Activated CD8-positive, alpha-beta T cell treated with anti-CD3 and anti-CD28 coated beads, Interleukin-2, amount 10 ng/mL, durations not matched to agents 7 days and 5 days (primary cell): ENCODE data around the gene KCNMA1. TPM values are rescaled to one million over a fixed set of nuclear protein-coding genes. Genes with fewer than 3 reads are reported as not detected.

Experiments used
- ATAC-seq: fragments of 150-1000 bp; cut with Tn5 transposase; one replicate; pipeline ENCODE4 v1.10.0; 2021; ENCODE audit warnings: moderate library complexity
- CTCF ChIA-PET: fragments of 350-600 bp; sonication (Branson Sonifier 250); formaldehyde crosslinking; loops from one replicate; lab custom pipeline; 2021; ENCODE audit warnings: antibody characterized with exemption; lab: Charles Lee
- POLR2A ChIA-PET: fragments of 350-600 bp; sonication (Branson Sonifier 250); formaldehyde crosslinking; loops from one replicate; lab custom pipeline; 2021; ENCODE audit warnings: antibody characterized with exemption; lab: Charles Lee
- DNase-seq: peaks from one replicate; pipeline ENCODE4 v3.0.0-alpha.2; 2020
- H3K27ac Mint-ChIP-seq: one replicate; pipeline ENCODE4 v1.8.0; 2021; ENCODE audit warnings: mild to moderate bottlenecking, mixed read lengths
- H3K27me3 Mint-ChIP-seq: one replicate; pipeline ENCODE4 v1.8.0; 2021; ENCODE audit warnings: low read depth, mixed read lengths
- H3K36me3 Mint-ChIP-seq: one replicate; pipeline ENCODE4 v1.8.0; 2021; ENCODE audit warnings: low read depth, mixed read lengths
- H3K4me1 Mint-ChIP-seq: one replicate; pipeline ENCODE4 v1.8.0; 2021; ENCODE audit warnings: low read depth, mixed read lengths
- H3K4me3 Mint-ChIP-seq: one replicate; pipeline ENCODE4 v1.8.0; 2021; ENCODE audit warnings: mild to moderate bottlenecking, mixed read lengths
- H3K9me3 Mint-ChIP-seq: one replicate; pipeline ENCODE4 v1.8.0; 2022; ENCODE audit warnings: mixed read lengths; ENCODE audit not compliant: insufficient read depth
- total RNA-seq, 2 experiments: library from RNA; stranded (reverse); gene quantifications; one replicate each; pipeline ENCODE4 v1.2.3, GENCODE V29; 2021

Gene KCNMA1
- total RNA-seq, 2 experiments from 2014 or later: 0.16 TPM

DNA sequence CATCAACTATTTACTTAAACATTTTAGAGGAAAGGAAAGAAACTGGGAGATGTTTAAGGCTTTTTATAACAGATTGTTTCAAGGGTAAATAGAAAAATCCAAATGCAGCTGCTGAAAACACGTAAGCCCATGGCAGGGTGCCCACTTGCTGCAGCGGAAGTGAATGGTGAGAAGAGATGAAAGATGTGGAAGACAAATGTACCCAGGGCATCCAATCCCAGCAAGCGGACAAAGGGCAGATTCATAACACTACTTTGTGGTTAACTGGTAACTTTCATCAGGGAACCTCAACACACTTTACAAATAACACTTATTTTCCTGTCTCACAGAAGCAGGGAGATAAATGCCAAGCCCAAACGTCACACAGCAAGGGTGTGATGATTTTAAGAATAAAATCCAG, 358.4 kb downstream of the KCNMA1 start:
- peak; percentile 40 for DNase-seq
- Mint-ChIP-seq H3K36me3 (no peaks in the 10 kb centered on the region), H3K4me1 (peaks cover 25% of the 10 kb centered on the region), H3K4me3 (no peak overlapping the region), H3K27me3 (peaks cover 41% of the 10 kb centered on the region), H3K9me3 (peaks cover 10% of the 10 kb centered on the region), H3K27ac (no peak overlapping the region)
- ATAC-seq: peak; percentile 51
- ChIA-PET CTCF (no interaction called here), POLR2A (no interaction called here)

DNA sequence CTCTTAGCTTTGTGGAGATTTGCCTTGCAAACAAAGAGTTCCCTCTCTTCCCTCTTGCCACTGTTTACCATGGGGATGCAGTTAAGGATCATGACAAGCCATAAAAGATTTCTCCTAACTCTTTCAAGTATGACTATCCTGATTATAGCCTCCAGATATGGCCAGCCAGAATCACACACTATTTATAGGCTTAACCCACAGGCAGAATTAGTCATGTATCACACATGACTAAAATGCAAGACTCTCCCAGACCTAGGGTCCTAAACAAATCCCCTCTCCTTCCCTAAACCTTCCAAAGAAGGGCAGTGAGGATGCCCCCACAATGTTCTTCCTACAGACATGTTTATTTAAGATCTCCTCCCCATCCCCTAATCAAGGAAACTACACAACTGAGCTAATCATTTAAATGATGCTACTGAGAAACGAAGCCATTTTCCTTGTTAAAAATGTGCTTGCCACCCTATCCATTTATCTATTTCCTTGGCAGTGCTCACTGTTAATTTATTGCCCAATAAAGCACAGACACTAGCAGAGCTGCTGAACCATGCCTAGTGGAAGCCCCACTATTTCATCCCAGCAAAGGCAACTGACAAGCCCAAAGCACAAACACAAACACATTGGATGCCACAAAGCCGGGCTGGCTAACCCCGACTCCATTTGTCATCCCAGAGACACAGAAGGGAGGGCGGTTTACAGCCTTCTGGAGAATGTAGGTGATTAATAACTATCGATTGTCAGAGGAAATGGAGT, 363.4 kb downstream of the KCNMA1 start:
- H3K9me3 Mint-ChIP-seq: peaks cover 5% of the 10 kb centered on the region
- H3K4me1 Mint-ChIP-seq: peaks cover 11% of the 10 kb centered on the region
- no peak overlapping the region for H3K27ac Mint-ChIP-seq
- POLR2A ChIA-PET: no interaction called here
- peaks cover 32% of the 10 kb centered on the region for H3K27me3 Mint-ChIP-seq
- DNase-seq: no peak
- H3K4me3 Mint-ChIP-seq: no peak overlapping the region
- no peaks in the 10 kb centered on the region for H3K36me3 Mint-ChIP-seq
- CTCF ChIA-PET: no interaction called here
- no peak for ATAC-seq

DNA sequence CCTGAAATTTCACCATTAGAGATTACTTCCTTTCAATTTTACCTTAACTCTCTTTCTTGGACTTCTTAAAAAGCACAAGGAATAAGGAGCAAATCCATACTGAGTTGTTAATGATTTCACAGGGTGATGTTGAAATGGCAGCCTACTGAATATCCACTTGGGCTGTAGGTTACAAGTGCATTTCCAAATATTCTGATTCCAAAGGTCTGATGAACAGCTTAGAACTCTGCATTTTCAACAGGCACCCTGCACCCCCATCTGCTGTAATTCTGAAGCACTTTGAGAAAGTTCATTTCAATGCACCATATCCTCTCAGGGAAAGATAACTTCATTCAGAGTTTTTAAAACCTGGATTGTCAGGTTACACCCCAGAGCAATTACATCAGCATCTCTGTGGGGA, 368.4 kb downstream of the KCNMA1 start:
- H3K27ac Mint-ChIP-seq: no peak overlapping the region
- POLR2A ChIA-PET: interaction anchor here (0.6 kb wide), 1 partner anchor 746 kb away, joined by 3 read pairs; no protein-coding TSS in a partner anchor
- ATAC-seq (no peak), DNase-seq (no peak)
- no peaks in the 10 kb centered on the region for H3K36me3 Mint-ChIP-seq
- H3K4me3 Mint-ChIP-seq: no peak overlapping the region
- H3K27me3 Mint-ChIP-seq: peaks cover 30% of the 10 kb centered on the region
- peaks cover 14% of the 10 kb centered on the region for H3K4me1 Mint-ChIP-seq
- no peaks in the 10 kb centered on the region for H3K9me3 Mint-ChIP-seq
- CTCF ChIA-PET: no interaction called here

DNA sequence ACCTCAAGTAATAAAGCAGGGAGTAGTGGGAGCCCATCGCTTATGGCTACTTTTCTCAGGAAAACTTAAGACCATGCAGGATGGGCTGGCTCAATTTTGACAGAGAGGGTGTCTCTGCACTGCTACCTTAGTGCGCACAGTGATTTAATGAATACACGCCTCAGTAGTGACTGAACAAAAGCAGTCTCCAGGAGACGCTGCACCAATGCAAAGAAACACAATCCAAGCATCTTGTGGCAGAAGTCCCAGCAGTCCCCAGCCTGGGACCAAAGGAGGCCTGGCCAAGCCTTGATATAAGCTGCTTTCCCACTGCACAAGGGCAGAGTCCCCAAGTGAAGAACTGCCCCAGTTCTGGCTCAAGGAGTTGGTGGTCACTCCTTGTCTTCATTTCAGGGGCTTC, 368.9 kb downstream of the KCNMA1 start:
- CTCF ChIA-PET: no interaction called here
- Mint-ChIP-seq H3K36me3 (no peaks in the 10 kb centered on the region), H3K27me3 (peaks cover 25% of the 10 kb centered on the region), H3K9me3 (no peaks in the 10 kb centered on the region), H3K4me3 (no peak overlapping the region), H3K4me1 (peaks cover 18% of the 10 kb centered on the region), H3K27ac (no peak overlapping the region)
- ATAC-seq: no peak
- DNase-seq: no peak
- POLR2A ChIA-PET: no interaction called here

DNA sequence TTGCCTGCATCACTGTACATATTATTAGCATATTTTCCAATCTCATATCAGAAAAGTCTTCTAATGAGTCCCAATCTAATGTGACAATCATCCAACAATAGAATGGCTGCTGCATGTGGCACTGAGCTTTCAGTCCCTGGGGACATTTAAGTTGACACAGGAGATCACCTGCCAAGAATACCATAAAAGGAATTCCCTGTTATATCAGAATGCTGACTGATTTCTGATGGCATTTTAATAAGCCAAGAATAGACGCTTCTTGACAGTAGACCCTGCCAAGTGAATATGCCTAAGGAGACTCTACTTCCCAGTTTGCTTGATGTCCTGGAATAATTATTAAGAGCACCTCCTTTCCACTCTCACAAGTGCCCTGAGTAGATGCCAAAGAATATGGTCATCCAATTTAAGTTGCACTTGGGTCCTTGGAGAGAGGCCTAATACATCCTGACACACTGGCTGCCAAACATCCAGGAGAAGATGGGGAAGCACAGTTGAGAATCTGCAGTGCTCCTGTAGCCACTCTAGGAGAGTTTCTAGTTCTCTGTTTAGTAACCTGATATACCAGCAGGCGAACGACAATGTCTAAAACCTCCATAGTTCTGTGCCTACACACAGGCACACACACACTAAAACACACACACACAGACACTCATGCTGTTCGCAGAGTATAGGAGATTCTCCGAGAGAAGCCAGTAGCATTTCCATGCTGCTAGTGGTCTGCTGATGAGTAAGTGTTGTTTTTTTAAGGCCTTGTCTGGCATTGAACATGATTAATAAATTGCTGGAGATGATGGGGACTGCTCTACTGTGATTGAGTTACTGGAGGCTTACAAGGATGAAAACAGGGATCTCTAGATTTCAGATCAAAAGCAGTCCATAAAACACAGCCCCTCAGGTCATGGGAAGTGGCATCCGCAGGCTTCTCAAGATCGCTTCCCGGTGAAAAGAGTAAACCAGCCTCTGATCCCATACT, 369.6 kb downstream of the KCNMA1 start:
- DNase-seq (no peak), ATAC-seq (no peak)
- ChIA-PET POLR2A (no interaction called here), CTCF (no interaction called here)
- no peaks in the 10 kb centered on the region for H3K9me3 Mint-ChIP-seq
- no peaks in the 10 kb centered on the region for H3K36me3 Mint-ChIP-seq
- H3K4me3 Mint-ChIP-seq: no peak overlapping the region
- no peak overlapping the region for H3K27ac Mint-ChIP-seq
- peaks cover 26% of the 10 kb centered on the region for H3K4me1 Mint-ChIP-seq
- peaks cover 23% of the 10 kb centered on the region for H3K27me3 Mint-ChIP-seq

DNA sequence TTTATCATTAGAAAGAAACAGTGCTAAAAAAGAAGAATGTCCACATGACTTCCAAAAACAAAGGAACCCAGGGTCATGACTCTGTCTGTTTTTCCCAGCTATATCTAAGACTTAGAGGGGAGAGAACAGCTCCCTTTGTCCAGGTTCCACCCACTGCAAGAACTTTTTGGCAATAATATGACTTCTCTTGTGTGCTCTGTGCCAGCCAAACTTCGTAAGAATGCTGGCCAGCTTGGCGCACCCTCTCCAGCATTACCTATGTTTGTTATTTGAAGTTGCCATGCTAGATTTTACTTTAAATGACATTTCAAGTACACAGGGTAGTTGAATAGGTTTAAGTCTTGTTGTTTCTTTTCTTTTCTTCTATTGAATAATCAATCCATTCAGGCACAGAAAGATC, 371.4 kb downstream of the KCNMA1 start:
- no peak overlapping the region for H3K27ac Mint-ChIP-seq
- POLR2A ChIA-PET: no interaction called here

DNA sequence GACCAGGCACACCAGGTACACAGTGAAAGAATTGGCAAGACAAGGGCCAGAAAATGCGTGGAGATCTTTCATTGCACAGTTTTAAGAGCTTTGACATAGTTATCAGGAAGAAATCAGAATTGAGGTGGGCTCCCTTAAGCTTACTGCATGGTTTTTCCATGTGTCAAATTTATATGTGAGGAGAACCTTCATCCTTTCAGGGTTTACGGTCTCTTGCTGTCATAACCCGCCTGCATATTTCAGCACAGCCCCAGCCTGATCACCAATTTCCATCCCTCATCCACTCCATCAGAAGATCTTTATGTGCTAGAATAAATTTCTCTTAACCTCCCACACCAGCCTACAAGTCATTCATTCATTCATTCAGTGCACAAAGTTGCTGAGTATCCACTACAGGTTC, 373.1 kb downstream of the KCNMA1 start:
- Mint-ChIP-seq H3K27ac (peak overlapping the region; percentile 86), H3K4me1 (peaks cover 38% of the 10 kb centered on the region), H3K4me3 (peak overlapping the region; percentile 46), H3K36me3 (peaks cover 6% of the 10 kb centered on the region), H3K9me3 (peaks cover 3% of the 10 kb centered on the region), H3K27me3 (peaks cover 33% of the 10 kb centered on the region)
- CTCF ChIA-PET: interaction anchor here (0.7 to 1.2 kb wide), 5 partner anchors 8 to 90 kb away, joined by 3 to 5 read pairs (median 3); no protein-coding TSS in a partner anchor
- DNase-seq (no peak), ATAC-seq (peak; percentile 53)
- POLR2A ChIA-PET: interaction anchor here (0.8 kb wide), 1 partner anchor 12 kb away, joined by 3 read pairs; no protein-coding TSS in a partner anchor

More for the DNA sequence above, 371.4 kb downstream of the KCNMA1 start:
- Mint-ChIP-seq H3K36me3 (peaks cover 6% of the 10 kb centered on the region), H3K9me3 (peaks cover 3% of the 10 kb centered on the region), H3K4me1 (peaks cover 35% of the 10 kb centered on the region), H3K4me3 (no peak overlapping the region), H3K27me3 (peaks cover 22% of the 10 kb centered on the region)
- CTCF ChIA-PET: no interaction called here
- no peak for DNase-seq
- ATAC-seq: no peak

DNA sequence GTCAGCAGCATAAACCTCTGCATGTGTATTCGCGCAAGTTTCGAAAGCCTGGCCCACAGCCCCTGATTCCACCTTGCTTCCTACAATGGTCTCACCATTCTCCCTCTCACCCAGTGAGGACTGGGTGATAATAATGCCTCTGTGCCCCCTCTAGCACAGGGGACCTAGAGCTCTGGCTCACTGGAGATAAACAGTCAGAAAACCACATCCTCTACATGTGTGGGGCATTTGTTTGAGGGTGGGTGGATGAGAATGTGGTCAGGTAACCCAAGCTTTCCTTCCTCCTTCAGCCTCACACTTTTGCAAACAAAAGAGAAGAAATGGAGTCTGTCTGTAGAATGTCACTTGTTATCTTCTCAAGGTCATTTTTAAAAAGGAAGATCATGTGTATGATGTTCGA, 373.5 kb downstream of the KCNMA1 start:
- CTCF ChIA-PET: interaction anchor here (0.7 to 1.2 kb wide), 5 partner anchors 9 to 90 kb away, joined by 3 to 5 read pairs (median 3); no protein-coding TSS in a partner anchor
- H3K36me3 Mint-ChIP-seq: peaks cover 6% of the 10 kb centered on the region
- H3K9me3 Mint-ChIP-seq: peaks cover 3% of the 10 kb centered on the region
- peak overlapping the region; percentile 46 for H3K4me3 Mint-ChIP-seq
- peaks cover 38% of the 10 kb centered on the region for H3K4me1 Mint-ChIP-seq
- H3K27me3 Mint-ChIP-seq: peaks cover 33% of the 10 kb centered on the region
- H3K27ac Mint-ChIP-seq: peak overlapping the region; percentile 86
- peak; percentile 94 for ATAC-seq
- DNase-seq: peak; percentile 73
- POLR2A ChIA-PET: interaction anchor here (0.8 kb wide), 1 partner anchor 11 kb away, joined by 3 read pairs; no protein-coding TSS in a partner anchor

DNA sequence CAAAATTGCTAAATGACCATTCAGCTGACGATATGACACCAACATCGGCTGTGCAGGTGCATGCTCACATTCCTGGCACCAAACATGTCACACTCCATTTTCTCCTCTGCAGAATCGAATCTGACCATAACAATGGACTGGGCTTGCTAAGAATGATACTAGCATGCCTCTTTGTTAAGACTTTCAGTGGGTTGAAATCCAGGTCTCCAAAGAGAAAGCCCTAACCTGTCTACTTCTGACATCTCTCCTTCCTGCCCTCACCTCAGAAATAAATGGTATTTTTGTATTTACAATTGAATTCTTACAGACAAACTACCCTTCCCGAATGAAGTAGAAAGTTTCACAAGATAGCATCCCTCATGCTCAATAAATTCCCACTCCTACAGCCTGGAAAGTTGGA, 373.9 kb downstream of the KCNMA1 start:
- H3K36me3 Mint-ChIP-seq: peaks cover 6% of the 10 kb centered on the region
- H3K27ac Mint-ChIP-seq: peak overlapping the region; percentile 86
- peaks cover 33% of the 10 kb centered on the region for H3K27me3 Mint-ChIP-seq
- ChIA-PET POLR2A (interaction anchor here (0.8 kb wide), 1 partner anchor 11 kb away, joined by 3 read pairs; no protein-coding TSS in a partner anchor), CTCF (interaction anchor here (0.7 to 1.2 kb wide), 4 partner anchors 9 to 89 kb away, joined by 3 to 4 read pairs (median 3); no protein-coding TSS in a partner anchor)
- no peak for DNase-seq
- peak; percentile 17 for ATAC-seq
- peak overlapping the region; percentile 46 for H3K4me3 Mint-ChIP-seq
- peaks cover 38% of the 10 kb centered on the region for H3K4me1 Mint-ChIP-seq
- H3K9me3 Mint-ChIP-seq: peaks cover 3% of the 10 kb centered on the region

DNA sequence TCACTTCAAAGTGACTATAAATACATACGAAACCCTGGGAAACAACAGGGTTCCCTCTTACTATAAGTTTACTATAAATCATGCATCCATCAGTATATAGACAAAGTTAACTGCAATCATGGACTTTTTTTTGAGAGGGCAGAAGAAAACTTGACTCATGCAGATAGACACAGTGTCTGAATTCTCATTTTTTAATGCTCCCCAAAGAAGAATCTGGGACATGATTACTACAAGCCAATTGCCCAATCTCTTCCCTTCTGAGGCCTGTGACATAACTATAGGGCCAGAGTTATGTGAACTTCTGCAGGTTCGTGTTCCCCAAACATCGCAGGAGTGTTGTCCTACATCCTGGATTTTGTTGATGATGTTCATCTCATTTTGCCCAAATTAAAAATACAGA, 376.5 kb downstream of the KCNMA1 start:
- ChIA-PET POLR2A (no interaction called here), CTCF (no interaction called here)
- no peak overlapping the region for H3K4me3 Mint-ChIP-seq
- H3K9me3 Mint-ChIP-seq: peaks cover 3% of the 10 kb centered on the region
- H3K27me3 Mint-ChIP-seq: peaks cover 22% of the 10 kb centered on the region
- H3K36me3 Mint-ChIP-seq: peaks cover 6% of the 10 kb centered on the region
- peaks cover 38% of the 10 kb centered on the region for H3K4me1 Mint-ChIP-seq
- no peak overlapping the region for H3K27ac Mint-ChIP-seq
- DNase-seq: no peak
- no peak for ATAC-seq

DNA sequence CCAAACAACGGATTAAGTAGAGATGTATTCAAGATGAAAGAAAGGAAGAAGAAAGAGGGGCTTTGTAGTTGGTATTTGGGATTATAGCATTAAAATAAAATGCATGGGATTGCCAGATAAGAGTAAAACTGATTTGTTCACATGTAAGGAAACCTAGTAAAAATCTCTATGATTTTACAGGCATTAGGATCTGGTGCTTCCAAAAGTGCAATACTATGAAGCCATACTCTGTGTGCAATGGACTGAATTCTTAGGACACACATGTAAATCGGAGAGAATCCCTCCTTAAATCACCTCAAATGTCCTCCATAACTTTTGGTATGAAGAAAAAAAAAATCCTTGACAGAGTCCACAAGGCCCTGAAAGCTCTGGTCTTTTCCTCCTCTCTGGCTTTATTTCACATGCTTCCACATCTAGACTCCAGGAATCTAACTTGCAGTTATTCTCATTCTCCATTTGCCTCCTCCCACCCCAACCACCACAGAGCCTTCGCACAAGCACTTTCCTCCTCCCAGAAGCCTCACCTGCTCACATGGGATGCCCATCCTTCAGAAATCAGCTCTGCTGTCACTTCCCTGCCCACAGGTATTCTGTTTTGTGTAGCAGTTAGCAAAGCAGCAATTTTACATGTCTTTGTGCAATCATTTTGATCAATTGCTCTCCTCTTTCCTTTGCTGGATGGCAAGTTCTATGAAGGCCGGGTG, 378.3 kb downstream of the KCNMA1 start:
- peaks cover 31% of the 10 kb centered on the region for H3K4me1 Mint-ChIP-seq
- H3K9me3 Mint-ChIP-seq: peaks cover 3% of the 10 kb centered on the region
- ATAC-seq (no peak), DNase-seq (no peak)
- peaks cover 6% of the 10 kb centered on the region for H3K36me3 Mint-ChIP-seq
- no peak overlapping the region for H3K27ac Mint-ChIP-seq
- CTCF ChIA-PET: no interaction called here
- no peak overlapping the region for H3K4me3 Mint-ChIP-seq
- POLR2A ChIA-PET: no interaction called here
- H3K27me3 Mint-ChIP-seq: peaks cover 24% of the 10 kb centered on the region
